Keratinocyte (primary cell): ENCODE data around the gene ARHGAP40.

Experiments used
- EZH2 ChIP-seq: IDR thresholded peaks from one replicate; pipeline ENCODE4 v1.6.1; 2012; ENCODE audit warnings: inconsistent platforms, mild to moderate bottlenecking, low read length, moderate library complexity
- TF ChIP-seq, protein P1 (sequence below), 3 experiments: IDR thresholded peaks in 1 of 3; conservative IDR thresholded peaks in 1 of 3; optimal IDR thresholded peaks in 1 of 3; 2 replicates in 2 of 3; 3 replicates in 1 of 3; pipeline versions ENCODE3 to v1.5.1; 2011; ENCODE audit warnings: low read length in 3 of 3, mild to moderate bottlenecking in 3 of 3, moderate library complexity in 2 of 3, control low read depth in 1 of 3, inconsistent platforms in 1 of 3; ENCODE audit not compliant: insufficient read depth in 2 of 3; ENCODE audit errors: extremely low read depth in 1 of 3

GRCh38 chr20:38591474-38592410 lies 9.9 kb upstream of the ARHGAP40 start:
- TF ChIP-seq, protein P1, sequence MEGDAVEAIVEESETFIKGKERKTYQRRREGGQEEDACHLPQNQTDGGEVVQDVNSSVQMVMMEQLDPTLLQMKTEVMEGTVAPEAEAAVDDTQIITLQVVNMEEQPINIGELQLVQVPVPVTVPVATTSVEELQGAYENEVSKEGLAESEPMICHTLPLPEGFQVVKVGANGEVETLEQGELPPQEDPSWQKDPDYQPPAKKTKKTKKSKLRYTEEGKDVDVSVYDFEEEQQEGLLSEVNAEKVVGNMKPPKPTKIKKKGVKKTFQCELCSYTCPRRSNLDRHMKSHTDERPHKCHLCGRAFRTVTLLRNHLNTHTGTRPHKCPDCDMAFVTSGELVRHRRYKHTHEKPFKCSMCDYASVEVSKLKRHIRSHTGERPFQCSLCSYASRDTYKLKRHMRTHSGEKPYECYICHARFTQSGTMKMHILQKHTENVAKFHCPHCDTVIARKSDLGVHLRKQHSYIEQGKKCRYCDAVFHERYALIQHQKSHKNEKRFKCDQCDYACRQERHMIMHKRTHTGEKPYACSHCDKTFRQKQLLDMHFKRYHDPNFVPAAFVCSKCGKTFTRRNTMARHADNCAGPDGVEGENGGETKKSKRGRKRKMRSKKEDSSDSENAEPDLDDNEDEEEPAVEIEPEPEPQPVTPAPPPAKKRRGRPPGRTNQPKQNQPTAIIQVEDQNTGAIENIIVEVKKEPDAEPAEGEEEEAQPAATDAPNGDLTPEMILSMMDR (optimal IDR thresholded peaks at IDR 0.05 in 1 of 3, IDR thresholded peaks at IDR 0.05 in 1 of 3, conservative IDR thresholded peaks at IDR 0.05 in 1 of 3; ENCODE audit: extremely low read depth in 1 of 3, insufficient read depth in 2 of 3, low read length in 3 of 3) = no peak
- no peak for TF ChIP-seq EZH2
